HCT116 (cell line): ENCODE measurements around the gene ISCA2.
"Not testable (repeated sequence)": the region's sequence is repeated elsewhere in the genome, so short reads cannot be mapped to it uniquely, and the experiment has no call there.

Source experiments
- CTCF ChIP-seq, 3 experiments: fragments of 200-600 bp in 1 of 3; sonication (generic) in 1 of 3; IDR thresholded peaks in 2 of 3; conservative IDR thresholded peaks in 1 of 3; 2 replicates each; pipeline ENCODE4 v1.5.1; 2012 to 2017; ENCODE audit warnings: low read depth in 2 of 3, low read length in 2 of 3, antibody characterized with exemption in 1 of 3, borderline replicate concordance in 1 of 3, control low read depth in 1 of 3, mild to moderate bottlenecking in 1 of 3, mixed read lengths in 1 of 3, mixed run types in 1 of 3, moderate library complexity in 1 of 3; ENCODE audit not compliant: insufficient read depth in 1 of 3
- EGR1 ChIP-seq: IDR thresholded peaks from 2 replicates; pipeline ENCODE4 v1.6.1; 2012; ENCODE audit warnings: low read depth
- ELF1 ChIP-seq: IDR thresholded peaks from 2 replicates; pipeline ENCODE4 v1.6.1; 2012; ENCODE audit warnings: low read depth, borderline replicate concordance
- EZH2 ChIP-seq: fragments of 200-600 bp; sonication (generic); IDR thresholded peaks from 2 replicates; pipeline ENCODE4 v1.6.1; 2017; ENCODE audit warnings: antibody characterized with exemption, mixed run types
- EZH2phosphoT487 ChIP-seq: fragments of 200-600 bp; IDR thresholded peaks from 2 replicates; pipeline ENCODE4 v1.6.1; 2018; ENCODE audit warnings: antibody characterized with exemption, borderline replicate concordance
- POLR2A ChIP-seq: IDR thresholded peaks from 2 replicates; pipeline ENCODE4 v1.7.0; 2011; ENCODE audit warnings: borderline replicate concordance; ENCODE audit not compliant: insufficient read depth, insufficient read length; ENCODE audit errors: extremely low read depth
- POLR2AphosphoS5 ChIP-seq: IDR thresholded peaks from 2 replicates; pipeline ENCODE4 v1.6.1; 2011; ENCODE audit warnings: mild to moderate bottlenecking, low read depth, low read length, moderate library complexity
- RAD21 ChIP-seq: IDR thresholded peaks from 2 replicates; pipeline ENCODE4 v1.6.1; 2012; ENCODE audit warnings: low read depth, mild to moderate bottlenecking
- REST ChIP-seq: IDR thresholded peaks from 2 replicates; pipeline ENCODE4 v1.6.1; 2012; ENCODE audit warnings: low read depth
- SRF ChIP-seq: IDR thresholded peaks from 2 replicates; pipeline ENCODE4 v1.6.1; 2012; ENCODE audit warnings: low read depth
- TCF7L2 ChIP-seq: IDR thresholded peaks from 2 replicates; pipeline ENCODE4 v1.7.0; 2011; ENCODE audit warnings: borderline replicate concordance, inconsistent platforms; ENCODE audit not compliant: insufficient read depth, insufficient read length; ENCODE audit errors: extremely low read depth
- ZNF274 ChIP-seq: fragments of 200-500 bp; sonication (Bioruptor generic); IDR thresholded peaks from 2 replicates; pipeline ENCODE4 v1.6.1; 2014; ENCODE audit warnings: mild to moderate bottlenecking, low read depth, low read length, inconsistent platforms
- TF ChIP-seq, protein P1 (sequence below): IDR thresholded peaks from 2 replicates; pipeline ENCODE4 v1.6.1; 2011; ENCODE audit warnings: mild to moderate bottlenecking, low read length, moderate library complexity; ENCODE audit not compliant: insufficient replicate concordance; ENCODE audit errors: extremely low read depth

DNA sequence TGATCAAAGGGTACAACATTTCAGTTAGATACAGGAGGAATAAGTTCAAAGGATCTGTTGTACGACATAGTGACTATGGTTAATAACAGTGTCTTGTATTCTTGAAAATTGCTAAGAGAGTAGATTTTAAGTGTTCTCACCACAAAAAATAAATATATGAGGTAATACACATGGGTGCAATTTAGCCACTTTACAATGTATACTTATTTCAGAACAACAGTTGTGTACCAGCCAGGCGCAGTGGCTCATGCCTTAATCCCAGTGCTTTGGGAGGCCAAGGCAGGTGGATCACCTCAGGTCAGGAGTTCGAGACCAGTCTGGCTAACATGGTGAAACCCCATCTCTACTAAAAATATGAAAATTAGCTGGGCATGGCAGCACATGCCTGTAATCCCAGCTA lies 42.8 kb downstream of the ISCA2 start:
- not testable (repeated sequence) for TF ChIP-seq POLR2A; CTCF (IDR thresholded peaks at IDR 0.05 in 2 of 3, conservative IDR thresholded peaks at IDR 0.05 in 1 of 3; ENCODE audit: borderline replicate concordance in 1 of 3, insufficient read depth in 1 of 3, low read depth in 2 of 3, low read length in 2 of 3); EZH2; RAD21; EZH2phosphoT487; POLR2AphosphoS5; REST; TCF7L2; ELF1; EGR1; SRF; ZNF274
- TF ChIP-seq, protein P1, sequence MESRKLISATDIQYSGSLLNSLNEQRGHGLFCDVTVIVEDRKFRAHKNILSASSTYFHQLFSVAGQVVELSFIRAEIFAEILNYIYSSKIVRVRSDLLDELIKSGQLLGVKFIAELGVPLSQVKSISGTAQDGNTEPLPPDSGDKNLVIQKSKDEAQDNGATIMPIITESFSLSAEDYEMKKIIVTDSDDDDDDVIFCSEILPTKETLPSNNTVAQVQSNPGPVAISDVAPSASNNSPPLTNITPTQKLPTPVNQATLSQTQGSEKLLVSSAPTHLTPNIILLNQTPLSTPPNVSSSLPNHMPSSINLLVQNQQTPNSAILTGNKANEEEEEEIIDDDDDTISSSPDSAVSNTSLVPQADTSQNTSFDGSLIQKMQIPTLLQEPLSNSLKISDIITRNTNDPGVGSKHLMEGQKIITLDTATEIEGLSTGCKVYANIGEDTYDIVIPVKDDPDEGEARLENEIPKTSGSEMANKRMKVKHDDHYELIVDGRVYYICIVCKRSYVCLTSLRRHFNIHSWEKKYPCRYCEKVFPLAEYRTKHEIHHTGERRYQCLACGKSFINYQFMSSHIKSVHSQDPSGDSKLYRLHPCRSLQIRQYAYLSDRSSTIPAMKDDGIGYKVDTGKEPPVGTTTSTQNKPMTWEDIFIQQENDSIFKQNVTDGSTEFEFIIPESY, result not testable (repeated sequence)
